HG02642 (cell line): ENCODE results near the gene DUSP11.
"Not testable (repeated sequence)": the region's sequence is repeated elsewhere in the genome, so short reads cannot be mapped to it uniquely, and the experiment has no call there.

Source experiments
- ATAC-seq: cut with Tn5 transposase; IDR thresholded peaks from one replicate; pipeline ENCODE4 v1.9.1; 2021; ENCODE audit warnings: mild to moderate bottlenecking; ENCODE audit not compliant: unreplicated experiment, poor library complexity

The DUSP11 gene

GRCh38 chr2:73776869-73777519 lies 2.9 kb downstream of the DUSP11 start:
- ATAC-seq: no peak

GRCh38 chr2:73776381-73776780 lies 3.5 kb downstream of the DUSP11 start:
- no peak for ATAC-seq

- ATAC-seq: no peak
Measured at GRCh38 chr2:73772819-73773218, 7.1 kb downstream of the DUSP11 start.

GRCh38 chr2:73770725-73771124 lies 9.2 kb downstream of the DUSP11 start:
- no peak for ATAC-seq

- ATAC-seq: no peak
Measured at GRCh38 chr2:73766994-73767393, 12.9 kb downstream of the DUSP11 start.

GRCh38 chr2:73766349-73766748 lies 13.6 kb downstream of the DUSP11 start:
- ATAC-seq: no peak

GRCh38 chr2:73764945-73765344 lies 15.0 kb downstream of the DUSP11 start:
- no peak for ATAC-seq

- ATAC-seq: no peak
Measured at GRCh38 chr2:73762571-73762970, 17.3 kb downstream of the DUSP11 start.

GRCh38 chr2:73759904-73760303 lies 20.0 kb downstream of the DUSP11 start:
- no peak for ATAC-seq

- ATAC-seq: no peak
Measured at GRCh38 chr2:73759285-73759764, 20.6 kb downstream of the DUSP11 start.

- not testable (repeated sequence) for ATAC-seq
Measured at GRCh38 chr2:73754332-73754731, 25.6 kb downstream of the DUSP11 start.

GRCh38 chr2:73749314-73749713 lies 30.6 kb downstream of the DUSP11 start:
- ATAC-seq: no peak

- ATAC-seq: no peak
Measured at GRCh38 chr2:73746877-73747208, 33.1 kb downstream of the DUSP11 start.

- no peak for ATAC-seq
Measured at GRCh38 chr2:73746015-73746876, 33.7 kb downstream of the DUSP11 start.

GRCh38 chr2:73740767-73741166 lies 39.1 kb downstream of the DUSP11 start:
- ATAC-seq: no peak

- no peak for ATAC-seq
Measured at GRCh38 chr2:73739101-73739500, 40.8 kb downstream of the DUSP11 start.

- ATAC-seq: peak; percentile 97
Measured at GRCh38 chr2:73736855-73737779, 42.8 kb downstream of the DUSP11 start, which contains the start of gene TPRKB. TSS of gene TPRKB (minus strand) at chr2:73737345. CDS start at chr2:73734569, 2,776 bp downstream.

GRCh38 chr2:73736378-73736777 lies 43.5 kb downstream of the DUSP11 start:
- ATAC-seq: no peak

- no peak for ATAC-seq
Measured at GRCh38 chr2:73730810-73731209, 49.1 kb downstream of the DUSP11 start.

- ATAC-seq: no peak
Measured at GRCh38 chr2:73728711-73729110, 51.2 kb downstream of the DUSP11 start.

GRCh38 chr2:73728043-73728442 lies 51.9 kb downstream of the DUSP11 start:
- ATAC-seq: no peak
